Natural killer cell (primary cell): ENCODE results near the gene CEP128. TPM values are rescaled to one million over a fixed set of nuclear protein-coding genes. Genes with fewer than 3 reads are reported as not detected.

Experiments
- ATAC-seq, 3 donors: fragments of 150-1000 bp in 2 of 3; fragments of 200-7000 bp in 1 of 3; cut with Tn5 transposase; 1 replicate in 1 of 3; 2 replicates in 2 of 3; pipeline ENCODE4 v1.10.0; 2021; ENCODE audit warnings: mild to moderate bottlenecking in 2 of 3, moderate library complexity in 2 of 3
- DNase-seq, 2 donors: peaks; one replicate each; pipeline versions ENCODE4 v3.0.0 to v3.0.0-alpha.2; 2013 to 2021; ENCODE audit warnings: mixed read lengths in 1 of 2
- H3K27ac ChIP-seq: one replicate; pipeline ENCODE4 v1.5.1; 2013; ENCODE audit warnings: mild to moderate bottlenecking, low read length
- H3K27me3 ChIP-seq: one replicate; pipeline ENCODE4 v1.6.1; 2013; ENCODE audit warnings: low read length; ENCODE audit not compliant: control insufficient read depth, insufficient read depth
- H3K36me3 ChIP-seq: one replicate; pipeline ENCODE4 v1.6.1; 2013; ENCODE audit warnings: low read length; ENCODE audit not compliant: control insufficient read depth, insufficient read depth
- H3K4me1 ChIP-seq: one replicate; pipeline ENCODE4 v1.6.1; 2013; ENCODE audit warnings: low read length; ENCODE audit not compliant: control insufficient read depth, insufficient read depth
- H3K4me3 ChIP-seq: one replicate; pipeline ENCODE4 v1.5.1; 2013; ENCODE audit warnings: low read length
- H3K9me3 ChIP-seq: one replicate; pipeline ENCODE4 v1.6.1; 2013; ENCODE audit warnings: low read length; ENCODE audit not compliant: control insufficient read depth, insufficient read depth
- H3K27ac Mint-ChIP-seq, 2 donors: one replicate each; pipeline ENCODE4 v1.8.0; 2022; ENCODE audit warnings: mild to moderate bottlenecking in 2 of 2, mixed read lengths in 2 of 2, moderate library complexity in 1 of 2
- H3K27me3 Mint-ChIP-seq, 2 donors: one replicate each; pipeline ENCODE4 v1.8.0; 2022; ENCODE audit warnings: low read depth in 2 of 2, mixed read lengths in 2 of 2
- H3K36me3 Mint-ChIP-seq: one replicate; pipeline ENCODE4 v1.8.0; 2022; ENCODE audit warnings: mixed read lengths
- H3K4me1 Mint-ChIP-seq, 2 donors: one replicate each; pipeline ENCODE4 v1.8.0; 2022; ENCODE audit warnings: mixed read lengths in 2 of 2
- H3K4me3 Mint-ChIP-seq: one replicate; pipeline ENCODE4 v1.8.0; 2022; ENCODE audit warnings: mild to moderate bottlenecking, moderate library complexity, mixed read lengths
- H3K9me3 Mint-ChIP-seq, 2 donors: one replicate each; pipeline ENCODE4 v1.8.0; 2022; ENCODE audit warnings: mixed read lengths in 2 of 2
- CTCF ChIP-seq: fragments of 200-600 bp; IDR thresholded peaks from one replicate; pipeline ENCODE4 v1.8.0; 2022; ENCODE audit warnings: antibody characterized with exemption
- WGBS: methylation state at CpG from one replicate; pipeline ENCODE4 v1.1.7; 2013; ENCODE audit warnings: missing lambda C conversion rate; ENCODE audit not compliant: insufficient coverage; 5-methylcytosine and 5-hydroxymethylcytosine counted together
- intact Hi-C: fragments of 100-400 bp; cut with micrococcal nuclease; formaldehyde crosslinking; loops from one replicate; pipeline ENCODE4 v1.14.2; 2022
- total RNA-seq, 4 donors: library from RNA; stranded (reverse); fragments of 120-200 nt in 1 of 4; gene quantifications; one replicate each; pipeline versions ENCODE4 v1.2.3 to v1.2.4, GENCODE V29; 2013 to 2022

The CEP128 gene
- total RNA-seq, 3 donors from 2014 or later (not counting 1 experiment from before 2014, with no cell fraction given) = 14.4 to 16.7 (median 15.6) TPM

GRCh38 chr14:80699861-80700260, 241.7 kb downstream of the CEP128 start:
- no peak for DNase-seq
- Mint-ChIP-seq H3K4me3 (no peak overlapping the region), H3K9me3 (peaks cover 4 to 7% of the 10 kb centered on the region in 2 donors), H3K4me1 (no peaks in the 10 kb centered on the region), H3K27me3 (no peaks in the 10 kb centered on the region), H3K36me3 (peaks cover 4% of the 10 kb centered on the region), H3K27ac (no peak overlapping the region)
- Histone ChIP-seq H3K4me3 (no peak overlapping the region), H3K4me1 (no peaks in the 10 kb centered on the region), H3K9me3 (no peaks in the 10 kb centered on the region), H3K36me3 (no peaks in the 10 kb centered on the region), H3K27me3 (no peaks in the 10 kb centered on the region), H3K27ac (no peak overlapping the region)
- TF ChIP-seq CTCF = no peak
- ATAC-seq = no peak
- 73% methylated on average over 2 of the region's 4 CpGs for WGBS
- intact Hi-C loops = no loop called here

GRCh38 chr14:80698974-80699373, 242.6 kb downstream of the CEP128 start:
- ATAC-seq = no peak
- peaks cover 5% of the 10 kb centered on the region for H3K36me3 Mint-ChIP-seq
- no peak overlapping the region for H3K4me3 Mint-ChIP-seq
- TF ChIP-seq CTCF = no peak
- Histone ChIP-seq H3K4me1 (no peaks in the 10 kb centered on the region), H3K36me3 (no peaks in the 10 kb centered on the region), H3K9me3 (no peaks in the 10 kb centered on the region), H3K27ac (no peak overlapping the region), H3K27me3 (no peaks in the 10 kb centered on the region), H3K4me3 (no peak overlapping the region)
- DNase-seq = no peak
- peaks cover 4 to 5% of the 10 kb centered on the region in 2 donors for H3K9me3 Mint-ChIP-seq
- H3K4me1 Mint-ChIP-seq = no peaks in the 10 kb centered on the region
- 91% methylated on average over 6 of the region's 6 CpGs for WGBS
- intact Hi-C loops = no loop called here
- H3K27me3 Mint-ChIP-seq = no peaks in the 10 kb centered on the region
- no peak overlapping the region for H3K27ac Mint-ChIP-seq

GRCh38 chr14:80695869-80696268, 245.7 kb downstream of the CEP128 start:
- Mint-ChIP-seq H3K36me3 (peaks cover 5% of the 10 kb centered on the region), H3K27me3 (no peaks in the 10 kb centered on the region), H3K4me1 (no peaks in the 10 kb centered on the region), H3K4me3 (no peak overlapping the region), H3K27ac (no peak overlapping the region), H3K9me3 (no peaks in the 10 kb centered on the region)
- intact Hi-C loops = no loop called here
- DNase-seq = no peak
- TF ChIP-seq CTCF = no peak
- Histone ChIP-seq H3K4me1 (no peaks in the 10 kb centered on the region), H3K36me3 (no peaks in the 10 kb centered on the region), H3K4me3 (no peak overlapping the region), H3K27me3 (no peaks in the 10 kb centered on the region), H3K9me3 (no peaks in the 10 kb centered on the region), H3K27ac (no peak overlapping the region)
- no peak for ATAC-seq
- 87% methylated on average over 3 of the region's 4 CpGs for WGBS

GRCh38 chr14:80692903-80693302, 248.6 kb downstream of the CEP128 start:
- intact Hi-C loops = no loop called here
- ATAC-seq (no peak), DNase-seq (no peak)
- Histone ChIP-seq H3K27me3 (no peaks in the 10 kb centered on the region), H3K4me3 (no peak overlapping the region), H3K36me3 (no peaks in the 10 kb centered on the region), H3K9me3 (no peaks in the 10 kb centered on the region), H3K4me1 (no peaks in the 10 kb centered on the region), H3K27ac (no peak overlapping the region)
- WGBS = 100% methylated on average over 3 of the region's 3 CpGs
- Mint-ChIP-seq H3K27me3 (no peaks in the 10 kb centered on the region), H3K27ac (no peak overlapping the region), H3K4me1 (no peaks in the 10 kb centered on the region), H3K9me3 (no peaks in the 10 kb centered on the region), H3K4me3 (no peak overlapping the region), H3K36me3 (peaks cover 5% of the 10 kb centered on the region)
- TF ChIP-seq CTCF = no peak
